Neural cell (in vitro differentiated cells): ENCODE measurements around the gene ELMO1. TPM values are rescaled to one million over a fixed set of nuclear protein-coding genes. Genes with fewer than 3 reads are reported as not detected.

Experiments used
- H2AFZ ChIP-seq: fragments of 200-600, 300-800 bp; sonication (generic), shearing (Covaris generic); 2 replicates; pipeline ENCODE4 v1.6.0; 2014; ENCODE audit warnings: low read depth, mild to moderate bottlenecking, antibody characterized with exemption, low read length, moderate library complexity
- H3F3A ChIP-seq: fragments of 200-600 bp; shearing (Covaris generic); 2 replicates; pipeline ENCODE4 v1.6.1; 2016; ENCODE audit warnings: mild to moderate bottlenecking, moderate library complexity, mixed read lengths, antibody characterized with exemption, low read length; ENCODE audit not compliant: insufficient read depth, poor library complexity, severe bottlenecking
- H3K27ac ChIP-seq: fragments of 200-600, 300-800 bp; sonication (generic), shearing (Covaris generic); 2 replicates; pipeline ENCODE4 v1.5.1; 2014; ENCODE audit warnings: mild to moderate bottlenecking, low read length, moderate library complexity
- H3K27me3 ChIP-seq: fragments of 300-800, 200-600 bp; sonication (generic), shearing (Covaris generic); 2 replicates; pipeline ENCODE4 v1.6.0; 2014; ENCODE audit warnings: mild to moderate bottlenecking, low read depth, low read length, moderate library complexity; ENCODE audit not compliant: insufficient read depth
- H3K36me3 ChIP-seq: fragments of 300-800, 200-600 bp; sonication (generic), shearing (Covaris generic); 2 replicates; pipeline ENCODE4 v1.5.1; 2014; ENCODE audit warnings: mild to moderate bottlenecking, antibody characterized with exemption, low read length, moderate library complexity; ENCODE audit not compliant: insufficient read depth
- H3K4me2 ChIP-seq: fragments of 300-800, 200-600 bp; sonication (generic), shearing (Covaris generic); 2 replicates; pipeline ENCODE4 v1.6.0; 2014; ENCODE audit warnings: mild to moderate bottlenecking, low read length
- H3K4me3 ChIP-seq: fragments of 300-800, 200-600 bp; sonication (generic), shearing (Covaris generic); 2 replicates; pipeline ENCODE4 v1.5.1; 2014; ENCODE audit warnings: mild to moderate bottlenecking, low read length, moderate library complexity
- H3K79me2 ChIP-seq: fragments of 200-600 bp; shearing (Covaris generic); replicated peaks from 2 replicates; pipeline ENCODE4 v1.6.0; 2014; ENCODE audit warnings: mild to moderate bottlenecking, low read length, moderate library complexity; ENCODE audit not compliant: insufficient read depth
- H3K9ac ChIP-seq: fragments of 300-800, 200-600 bp; sonication (generic), shearing (Covaris generic); 2 replicates; pipeline ENCODE4 v1.6.1; 2016; ENCODE audit warnings: mild to moderate bottlenecking, low read length, mixed read lengths
- H3K9me2 ChIP-seq: fragments of 200-600 bp; shearing (Covaris generic); 2 replicates; pipeline ENCODE4 v1.6.1; 2016; ENCODE audit warnings: mild to moderate bottlenecking, low read length, mixed read lengths; ENCODE audit not compliant: insufficient read depth
- H3K9me3 ChIP-seq: fragments of 200-600, 300-800 bp; sonication (generic), shearing (Covaris generic); 2 replicates; pipeline ENCODE4 v1.6.1; 2016; ENCODE audit warnings: mild to moderate bottlenecking, mixed run types, low read length, moderate library complexity, mixed read lengths
- H4K20me1 ChIP-seq: fragments of 200-600 bp; shearing (Covaris generic); 2 replicates; pipeline ENCODE4 v1.6.1; 2016; ENCODE audit warnings: mild to moderate bottlenecking, mixed run types; ENCODE audit not compliant: insufficient read depth
- CTCF ChIP-seq: fragments of 450-650 bp; IDR thresholded peaks from 2 replicates; pipeline ENCODE4 v1.5.1; 2014; ENCODE audit warnings: antibody characterized with exemption, mild to moderate bottlenecking, moderate library complexity; ENCODE audit not compliant: poor library complexity, severe bottlenecking
- EP300 ChIP-seq: fragments of 450-650 bp; conservative IDR thresholded peaks from 2 replicates; pipeline ENCODE4 v1.6.1; 2014; ENCODE audit warnings: antibody characterized with exemption, mild to moderate bottlenecking, moderate library complexity; ENCODE audit not compliant: poor library complexity, severe bottlenecking
- EZH2 ChIP-seq: fragments of 200-600, 300-800 bp; shearing (Covaris generic), sonication (generic); IDR thresholded peaks from 2 replicates; pipeline ENCODE4 v1.6.1; 2014; ENCODE audit warnings: antibody characterized with exemption, low read length, borderline replicate concordance, mild to moderate bottlenecking; ENCODE audit not compliant: insufficient read depth, poor library complexity, severe bottlenecking
- MXI1 ChIP-seq: fragments of 450-650 bp; conservative IDR thresholded peaks from 2 replicates; pipeline ENCODE4 v1.6.1; 2014; ENCODE audit warnings: antibody characterized with exemption, mild to moderate bottlenecking; ENCODE audit not compliant: poor library complexity, severe bottlenecking
- POLR2AphosphoS5 ChIP-seq: IDR thresholded peaks from 2 replicates; pipeline ENCODE4 v1.6.1; 2012
- RAD21 ChIP-seq: fragments of 450-650 bp; conservative IDR thresholded peaks from 2 replicates; pipeline ENCODE4 v1.6.1; 2014; ENCODE audit warnings: antibody characterized with exemption, mild to moderate bottlenecking, moderate library complexity
- REST ChIP-seq: IDR thresholded peaks from 2 replicates; pipeline ENCODE4 v1.6.1; 2012; ENCODE audit warnings: borderline replicate concordance
- SMC3 ChIP-seq: fragments of 450-650 bp; conservative IDR thresholded peaks from 2 replicates; pipeline ENCODE4 v1.6.1; 2014; ENCODE audit warnings: antibody characterized with exemption, mild to moderate bottlenecking, moderate library complexity; ENCODE audit not compliant: poor library complexity
- TAF1 ChIP-seq: IDR thresholded peaks from 2 replicates; pipeline ENCODE4 v1.6.1; 2012; ENCODE audit warnings: low read depth
- polyA plus RNA-seq: library from polyadenylated mRNA; depleted of rRNA; stranded (reverse); fragments of >200 nt; gene quantifications from 2 replicates; pipeline ENCODE4 v1.2.3, GENCODE V29; 2014

The ELMO1 gene
- polyA plus RNA-seq, 1 donor from 2014 or later = 12.2 TPM

GRCh38 chr7:37216923-37217322 is 231.7 kb downstream of the ELMO1 start:
- Histone ChIP-seq H4K20me1 (no peaks in the 10 kb centered on the region), H3K27me3 (no peaks in the 10 kb centered on the region), H3K4me3 (no peak overlapping the region), H3K9ac (no peak overlapping the region), H3K27ac (no peak overlapping the region), H2AFZ (no peak overlapping the region), H3K9me2 (no peaks in the 10 kb centered on the region), H3F3A (no peaks in the 10 kb centered on the region), H3K36me3 (no peaks in the 10 kb centered on the region), H3K79me2 (no peaks in the 10 kb centered on the region), H3K4me2 (no peak overlapping the region), H3K9me3 (no peaks in the 10 kb centered on the region)
- TF ChIP-seq SMC3 = no peak
- no peak for TF ChIP-seq CTCF
- no peak for TF ChIP-seq MXI1
- no peak for TF ChIP-seq POLR2AphosphoS5
- no peak for TF ChIP-seq EZH2
- TF ChIP-seq EP300 = no peak

GRCh38 chr7:37216156-37216852 is 232.4 kb downstream of the ELMO1 start:
- H3K4me3 ChIP-seq = no peak overlapping the region
- H3K9me2 ChIP-seq = no peaks in the 10 kb centered on the region

More at GRCh38 chr7:37216156-37216852, 232.4 kb downstream of the ELMO1 start:
- Histone ChIP-seq H4K20me1 (no peaks in the 10 kb centered on the region), H3K9me3 (no peaks in the 10 kb centered on the region), H3K79me2 (no peaks in the 10 kb centered on the region), H3F3A (no peaks in the 10 kb centered on the region), H3K4me2 (no peak overlapping the region), H2AFZ (no peak overlapping the region), H3K27me3 (no peaks in the 10 kb centered on the region), H3K27ac (no peak overlapping the region), H3K36me3 (no peaks in the 10 kb centered on the region), H3K9ac (no peak overlapping the region)
- no peak for TF ChIP-seq EZH2
- TF ChIP-seq REST = no peak
- TF ChIP-seq SMC3 = no peak
- no peak for TF ChIP-seq EP300
- TF ChIP-seq MXI1 = no peak
- TF ChIP-seq RAD21 = no peak
- no peak for TF ChIP-seq CTCF
- TF ChIP-seq TAF1 = no peak
- no peak for TF ChIP-seq POLR2AphosphoS5
